T-cell (primary cell): ENCODE measurements around the gene C22orf23. TPM values are rescaled to one million over a fixed set of nuclear protein-coding genes. Genes with fewer than 3 reads are reported as not detected.

Source experiments
- ATAC-seq, 4 experiments: fragments of 200-7000 bp in 3 of 4; fragments of 150-1000 bp in 1 of 4; cut with Tn5 transposase; replicated peaks in 1 of 4; 1 replicate in 3 of 4; 2 replicates in 1 of 4; pipeline ENCODE4 v1.10.0; 2021; ENCODE audit warnings: moderate library complexity in 3 of 4, mild to moderate bottlenecking in 2 of 4, moderate number of reproducible peaks in 1 of 4
- CTCF ChIA-PET, 2 donors: fragments of 300-600 bp; sonication (Branson Sonifier 250); formaldehyde crosslinking; loops; one replicate each; lab custom pipeline; 2022; ENCODE audit warnings: antibody characterized with exemption in 2 of 2; lab: Charles Lee
- POLR2A ChIA-PET, 2 donors: fragments of 300-600 bp; sonication (Branson Sonifier 250); formaldehyde crosslinking; loops; one replicate each; lab custom pipeline; 2022; ENCODE audit warnings: antibody characterized with exemption in 2 of 2; lab: Charles Lee
- DNase-seq, 35 experiments: peaks; one replicate each; pipeline versions ENCODE4 v3.0.0 to v3.0.0-alpha.2; 2013 to 2023
- H3K27ac ChIP-seq: one replicate; pipeline ENCODE4 v1.5.1; 2013; ENCODE audit warnings: low read length
- H3K27me3 ChIP-seq, 2 experiments: replicated peaks in 1 of 2; 1 replicate in 1 of 2; 2 replicates in 1 of 2; pipeline versions ENCODE4 v1.6.1 to v1.7.0; 2013; ENCODE audit warnings: low read length in 1 of 2, mixed read lengths in 1 of 2; ENCODE audit not compliant: control insufficient read depth in 2 of 2, insufficient read depth in 2 of 2; ENCODE audit errors: extremely low read depth in 1 of 2
- H3K36me3 ChIP-seq, 2 donors: 1 replicate in 1 of 2; 2 replicates in 1 of 2; pipeline versions ENCODE4 v1.6.1 to v1.7.0; 2013; ENCODE audit warnings: low read length in 1 of 2; ENCODE audit not compliant: control insufficient read depth in 2 of 2, insufficient read depth in 1 of 2; ENCODE audit errors: extremely low read depth in 1 of 2
- H3K4me1 ChIP-seq, 2 experiments: 1 replicate in 1 of 2; 2 replicates in 1 of 2; pipeline versions ENCODE4 v1.6.1 to v1.7.0; 2013; ENCODE audit warnings: low read length in 2 of 2, mixed read lengths in 1 of 2; ENCODE audit not compliant: insufficient read depth in 2 of 2, control insufficient read depth in 1 of 2; ENCODE audit errors: extremely low read depth in 1 of 2
- H3K4me3 ChIP-seq, 2 donors: 1 replicate in 1 of 2; 2 replicates in 1 of 2; pipeline versions ENCODE4 v1.5.1 to v1.7.0; 2013; ENCODE audit warnings: mild to moderate bottlenecking in 2 of 2, low read length in 1 of 2, moderate library complexity in 1 of 2; ENCODE audit not compliant: control insufficient read depth in 1 of 2; ENCODE audit errors: extremely low read depth in 1 of 2
- H3K9me3 ChIP-seq: 2 replicates; pipeline ENCODE4 v1.7.0; 2013
- H3K27ac Mint-ChIP-seq, 2 donors: one replicate each; pipeline ENCODE4 v1.8.0; 2020 to 2021; ENCODE audit warnings: mild to moderate bottlenecking in 2 of 2, mixed read lengths in 2 of 2
- H3K27me3 Mint-ChIP-seq, 2 donors: one replicate each; pipeline ENCODE4 v1.8.0; 2021 to 2022; ENCODE audit warnings: mixed read lengths in 2 of 2
- H3K36me3 Mint-ChIP-seq: one replicate; pipeline ENCODE4 v1.8.0; 2021; ENCODE audit warnings: mixed read lengths
- H3K4me1 Mint-ChIP-seq, 3 donors: one replicate each; pipeline ENCODE4 v1.8.0; 2020 to 2022; ENCODE audit warnings: mixed read lengths in 3 of 3, mild to moderate bottlenecking in 1 of 3
- H3K4me3 Mint-ChIP-seq, 3 donors: one replicate each; pipeline ENCODE4 v1.8.0; 2020 to 2022; ENCODE audit warnings: mild to moderate bottlenecking in 3 of 3, mixed read lengths in 3 of 3, moderate library complexity in 3 of 3
- H3K9me3 Mint-ChIP-seq, 3 donors: one replicate each; pipeline ENCODE4 v1.8.0; 2020 to 2022; ENCODE audit warnings: mixed read lengths in 3 of 3
- WGBS: methylation state at CpG from one replicate; pipeline ENCODE4 v1.1.5; 2013; ENCODE audit warnings: missing lambda C conversion rate; ENCODE audit not compliant: insufficient coverage; 5-methylcytosine and 5-hydroxymethylcytosine counted together
- total RNA-seq, 35 experiments: library from RNA in 6 of 35; stranded (reverse) in 6 of 35; fragments of 120-200 nt in 1 of 35; gene quantifications; one replicate each; pipeline versions ENCODE4 v1.2.1 to v1.2.4 and lab custom pipeline; 2013 to 2026

The C22orf23 gene
- total RNA-seq, 5 donors from 2014 or later (not counting 1 experiment from before 2014, with no cell fraction given): not detected

DNA sequence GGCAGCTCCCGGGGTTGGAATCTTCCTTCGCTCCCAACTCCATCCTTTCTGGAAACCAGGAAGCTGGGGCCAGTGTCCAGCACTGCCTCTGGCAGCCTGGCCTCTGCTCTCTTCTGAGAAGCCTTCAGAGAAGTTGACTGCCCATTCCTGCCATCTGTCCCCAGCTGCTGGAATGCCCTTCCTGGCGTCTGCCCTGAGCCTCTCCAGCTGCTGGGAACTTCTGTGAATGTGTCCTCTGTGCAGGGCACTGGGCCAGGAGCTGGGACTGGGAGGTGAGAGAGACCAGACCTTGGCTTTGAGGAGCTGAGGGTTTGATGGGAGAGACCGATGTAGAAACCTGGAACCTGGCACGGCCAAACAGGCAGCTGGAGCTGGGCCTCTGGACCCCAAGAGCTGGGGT, 36.9 kb upstream of the C22orf23 start:
- Mint-ChIP-seq H3K4me1 (peaks cover 2 to 12% (median 4%) of the 10 kb centered on the region in 3 donors), H3K27ac (no peak overlapping the region), H3K27me3 (no peaks in the 10 kb centered on the region), H3K36me3 (peaks cover 3% of the 10 kb centered on the region), H3K9me3 (no peaks in the 10 kb centered on the region), H3K4me3 (no peak overlapping the region)
- Histone ChIP-seq H3K4me3 (no peak overlapping the region), H3K27ac (no peak overlapping the region), H3K9me3 (no peaks in the 10 kb centered on the region), H3K27me3 (no peaks in the 10 kb centered on the region), H3K36me3 (no peaks in the 10 kb centered on the region), H3K4me1 (peaks cover 0 to 28% of the 10 kb centered on the region in 2 experiments)
- ChIA-PET CTCF (no interaction called here), POLR2A (no interaction called here)
- DNase-seq (no peak), ATAC-seq (no peak)
- 86% methylated on average over 4 of the region's 5 CpGs for WGBS

GRCh38 chr22:37989146-37990045, 36.0 kb upstream of the C22orf23 start:
- POLR2A ChIA-PET: no interaction called here
- H3K36me3 Mint-ChIP-seq: peaks cover 3% of the 10 kb centered on the region

GRCh38 chr22:37986371-37986770, 33.0 kb upstream of the C22orf23 start:
- Mint-ChIP-seq H3K36me3 (no peaks in the 10 kb centered on the region), H3K27ac (no peak overlapping the region), H3K9me3 (no peaks in the 10 kb centered on the region), H3K4me1 (no peaks in the 10 kb centered on the region), H3K4me3 (no peak overlapping the region), H3K27me3 (no peaks in the 10 kb centered on the region)
- ChIA-PET POLR2A (no interaction called here), CTCF (interaction anchor here in 1 of 2 donors (0.7 kb wide), 1 partner anchor 647 kb away, joined by 5 read pairs; no protein-coding TSS in a partner anchor)
- H3K36me3 ChIP-seq: no peaks in the 10 kb centered on the region
- no peaks in the 10 kb centered on the region for H3K9me3 ChIP-seq
- no peaks in the 10 kb centered on the region for H3K4me1 ChIP-seq
- no CpG with 5 or more reads among the region's 7 CpGs for WGBS
- H3K27me3 ChIP-seq: no peaks in the 10 kb centered on the region
- ATAC-seq (no peak), DNase-seq (no peak)
- no peak overlapping the region for H3K27ac ChIP-seq
- no peak overlapping the region for H3K4me3 ChIP-seq

More at GRCh38 chr22:37989146-37990045, 36.0 kb upstream of the C22orf23 start:
- Mint-ChIP-seq H3K4me3 (no peak overlapping the region), H3K27me3 (no peaks in the 10 kb centered on the region), H3K27ac (no peak overlapping the region), H3K9me3 (no peaks in the 10 kb centered on the region), H3K4me1 (peaks cover 0 to 6% (median 2%) of the 10 kb centered on the region in 3 donors)
- CTCF ChIA-PET: no interaction called here
- peaks cover 0 to 19% of the 10 kb centered on the region in 2 experiments for H3K4me1 ChIP-seq
- no peaks in the 10 kb centered on the region for H3K9me3 ChIP-seq
- H3K27ac ChIP-seq: no peak overlapping the region
- H3K4me3 ChIP-seq: no peak overlapping the region
- H3K27me3 ChIP-seq: no peaks in the 10 kb centered on the region
- no peak for DNase-seq
- no peaks in the 10 kb centered on the region for H3K36me3 ChIP-seq
- no peak for ATAC-seq
- WGBS: 87% methylated on average over 9 of the region's 14 CpGs

DNA sequence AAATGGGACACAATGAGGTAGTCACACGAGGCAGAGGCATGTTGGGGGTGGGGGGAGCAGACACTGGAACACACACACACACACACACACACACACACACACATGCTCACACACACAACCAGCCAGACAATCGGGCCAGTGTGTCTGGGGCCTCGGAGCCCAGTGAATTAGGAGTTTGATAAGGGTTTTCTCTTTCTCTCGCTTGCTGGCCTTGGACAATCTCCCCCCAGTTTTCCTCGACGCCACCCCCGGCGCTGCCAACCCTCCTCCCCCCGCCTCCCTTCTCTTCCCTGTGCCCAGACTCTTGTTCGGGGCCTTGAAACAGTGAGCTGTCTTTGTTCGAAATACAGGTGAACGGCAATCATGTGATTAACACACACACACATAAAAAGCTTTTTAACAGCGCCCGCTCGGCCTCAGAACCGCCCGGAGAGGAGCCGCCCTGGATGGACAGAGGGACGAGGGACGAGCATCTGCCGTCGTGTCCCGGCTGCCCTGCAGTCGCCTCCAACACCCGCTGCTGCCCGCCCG, 32.4 kb upstream of the C22orf23 start:
- Histone ChIP-seq H3K9me3 (no peaks in the 10 kb centered on the region), H3K27ac (no peak overlapping the region), H3K4me3 (no peak overlapping the region), H3K4me1 (no peaks in the 10 kb centered on the region), H3K36me3 (no peaks in the 10 kb centered on the region), H3K27me3 (no peaks in the 10 kb centered on the region)
- ATAC-seq: no peak
- H3K4me3 Mint-ChIP-seq: no peak overlapping the region
- no peak for DNase-seq
- H3K9me3 Mint-ChIP-seq: no peaks in the 10 kb centered on the region
- H3K27ac Mint-ChIP-seq: no peak overlapping the region
- WGBS: 99% methylated on average over 15 of the region's 27 CpGs
- CTCF ChIA-PET: interaction anchor here in 1 of 2 donors (0.7 kb wide), 1 partner anchor 648 kb away, joined by 5 read pairs; no protein-coding TSS in a partner anchor
- no peaks in the 10 kb centered on the region for H3K36me3 Mint-ChIP-seq
- no peaks in the 10 kb centered on the region for H3K4me1 Mint-ChIP-seq
- no peaks in the 10 kb centered on the region for H3K27me3 Mint-ChIP-seq
- POLR2A ChIA-PET: no interaction called here

DNA sequence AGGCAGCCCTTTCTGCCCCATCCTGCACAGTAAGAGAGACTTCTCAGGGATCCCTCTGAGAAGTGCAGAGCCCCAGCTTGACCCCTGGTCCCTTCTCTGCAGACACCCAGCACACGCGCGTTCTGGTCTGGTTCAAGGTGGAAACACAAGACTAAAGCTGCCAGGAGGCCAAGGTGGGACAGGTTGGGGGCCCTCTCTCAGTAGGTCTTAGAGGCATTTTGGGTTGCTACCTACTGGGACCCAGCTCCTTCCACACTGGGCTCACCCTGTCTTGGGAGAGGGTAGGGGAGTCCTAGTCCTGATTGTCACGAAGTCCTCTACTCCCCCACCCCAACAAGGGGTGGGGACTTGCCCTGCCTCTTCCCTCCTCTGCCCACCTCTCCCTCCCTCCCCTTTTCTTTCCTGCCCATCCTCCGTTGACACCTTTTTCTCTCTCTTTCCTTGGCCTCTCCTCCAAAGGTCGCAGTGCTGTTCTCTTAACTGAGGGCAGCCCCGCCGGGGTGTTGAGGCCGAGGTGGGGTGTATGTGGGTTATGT, 31.7 kb upstream of the C22orf23 start:
- 93% methylated on average over 3 of the region's 9 CpGs for WGBS
- CTCF ChIA-PET: no interaction called here

GRCh38 chr22:37983860-37984791, 30.7 kb upstream of the C22orf23 start, which contains the start of gene SOX10:
Gene SOX10, minus strand, starts transcription at chr22:37984555. Its CDS starts 771 bp downstream, at chr22:37983784.
- ATAC-seq (no peak), DNase-seq (no peak)
- WGBS: 82% methylated on average over 2 of the region's 42 CpGs
- no peaks in the 10 kb centered on the region for H3K4me1 Mint-ChIP-seq
- H3K36me3 Mint-ChIP-seq: peaks cover 5% of the 10 kb centered on the region
- CTCF ChIA-PET: interaction anchor here in 1 of 2 donors (0.7 kb wide), 1 partner anchor 1172 kb away, joined by 3 read pairs; no protein-coding TSS in a partner anchor
- Histone ChIP-seq H3K27me3 (no peaks in the 10 kb centered on the region), H3K4me1 (no peaks in the 10 kb centered on the region), H3K4me3 (no peak within 1 kb of the TSS), H3K36me3 (no peaks in the 10 kb centered on the region), H3K9me3 (no peaks in the 10 kb centered on the region), H3K27ac (no peak within 1 kb of the TSS)
- H3K27ac Mint-ChIP-seq: no peak within 1 kb of the TSS
- H3K9me3 Mint-ChIP-seq: no peaks in the 10 kb centered on the region
- POLR2A ChIA-PET: no interaction called here
- no peak within 1 kb of the TSS for H3K4me3 Mint-ChIP-seq
- no peaks in the 10 kb centered on the region for H3K27me3 Mint-ChIP-seq

More for the DNA sequence above, 31.7 kb upstream of the C22orf23 start:
- Mint-ChIP-seq H3K9me3 (no peaks in the 10 kb centered on the region), H3K4me1 (no peaks in the 10 kb centered on the region), H3K4me3 (no peak overlapping the region), H3K27ac (no peak overlapping the region), H3K36me3 (peaks cover 5% of the 10 kb centered on the region), H3K27me3 (no peaks in the 10 kb centered on the region)
- POLR2A ChIA-PET: no interaction called here
- H3K27ac ChIP-seq: no peak overlapping the region
- no peaks in the 10 kb centered on the region for H3K27me3 ChIP-seq
- DNase-seq (no peak), ATAC-seq (no peak)
- no peaks in the 10 kb centered on the region for H3K36me3 ChIP-seq
- no peak overlapping the region for H3K4me3 ChIP-seq
- no peaks in the 10 kb centered on the region for H3K9me3 ChIP-seq
- H3K4me1 ChIP-seq: no peaks in the 10 kb centered on the region
